HepG2 (cell line): Measurements from ENCODE around the gene FBXO44.

ENCODE experiments used
- EP300 ChIP-seq, 3 experiments: sonication (generic) in 1 of 3; formaldehyde crosslinking in 1 of 3; IDR thresholded peaks; 2 replicates each; pipeline versions ENCODE4 v1.5.1 to v1.6.1; 2011 to 2020; ENCODE audit warnings: low read depth in 2 of 3, low read length in 2 of 3, borderline replicate concordance in 1 of 3, improper control_type of control experiment in 1 of 3, mild to moderate bottlenecking in 1 of 3, missing genetic modification reagents in 1 of 3, moderate library complexity in 1 of 3
- ZNF34 ChIP-seq: sonication (generic); formaldehyde crosslinking; IDR thresholded peaks from 2 replicates; pipeline ENCODE4 v1.4.0; 2020; ENCODE audit warnings: mild to moderate bottlenecking, missing genetic modification reagents, borderline replicate concordance

- TF ChIP-seq EP300 (IDR thresholded peaks at IDR 0.05; ENCODE audit: low read depth in 2 of 2, low read length in 2 of 2) = no peak
- no peak for TF ChIP-seq EP300 (CRISPR knock-in tag; IDR thresholded peaks at IDR 0.05; ENCODE audit: borderline replicate concordance)
- no peak for TF ChIP-seq ZNF34 (CRISPR knock-in tag)
Observed at GRCh38 chr1:11646317-11646716, 8.4 kb upstream of the FBXO44 start.
